HCT116 (cell line): Measurements from ENCODE around the gene PPM1H. TPM values are rescaled to one million over a fixed set of nuclear protein-coding genes. Genes with fewer than 3 reads are reported as not detected.

ENCODE experiments used
- ATAC-seq: fragments of 200-7000 bp; cut with Tn5 transposase; 2 replicates; pipeline ENCODE4 v1.9.1; 2020; ENCODE audit warnings: mild to moderate bottlenecking, moderate library complexity
- BruUV-seq: library from RNA; stranded (reverse); fragments of 400-500 nt; replicated peaks from 2 replicates; lab custom pipeline; 2021; lab: Mats Ljungman, UMichigan
- CTCF ChIA-PET: fragments of 300-600 bp; sonication (Branson Sonifier 250); formaldehyde crosslinking; loops from one replicate; lab custom pipeline; 2021; ENCODE audit warnings: antibody characterized with exemption; lab: Charles Lee
- POLR2A ChIA-PET: fragments of 300-600, 350-600 bp; sonication (Branson Sonifier 250); formaldehyde crosslinking; loops from one replicate; lab custom pipeline; 2021; ENCODE audit warnings: antibody characterized with exemption; lab: Charles Lee
- RAD21 ChIA-PET, 2 experiments: fragments of 300-600 bp; sonication (Branson Sonifier 250); formaldehyde crosslinking; loops; one replicate each; lab custom pipeline; 2023; ENCODE audit warnings: low total read pairs in 2 of 2; ENCODE audit not compliant: uncharacterized antibody in 2 of 2, unreplicated experiment in 2 of 2, low non-redundant PET in 1 of 2; lab: Charles Lee
- DNase-seq: peaks from one replicate; pipeline ENCODE4 v3.0.0-alpha.2; 2010; ENCODE audit warnings: low read depth, low spot score
- H2AFZ ChIP-seq: fragments of 200-600 bp; shearing (Covaris generic), sonication (generic); 2 replicates; pipeline ENCODE4 v1.6.1; 2017; ENCODE audit warnings: low read depth, mixed run types, mixed read lengths, antibody characterized with exemption, low read length; ENCODE audit not compliant: poor library complexity, severe bottlenecking
- H3K27ac ChIP-seq: 2 replicates; pipeline ENCODE4 v1.5.1; 2012; ENCODE audit warnings: low read depth, low read length
- H3K27me3 ChIP-seq: fragments of 200-600 bp; sonication (generic); 2 replicates; pipeline ENCODE4 v1.6.1; 2016; ENCODE audit warnings: mixed run types, low read length, mixed read lengths; ENCODE audit not compliant: insufficient read depth
- H3K36me3 ChIP-seq, 2 experiments: fragments of 200-500 bp in 1 of 2; fragments of 200-600 bp in 1 of 2; sonication (Bioruptor generic) in 1 of 2; sonication (generic) in 1 of 2; 2 replicates each; pipeline versions ENCODE4 v1.5.1 to v1.6.1; 2014 to 2016; ENCODE audit warnings: low read length in 2 of 2, inconsistent platforms in 1 of 2, mixed read lengths in 1 of 2, mixed run types in 1 of 2; ENCODE audit not compliant: insufficient read depth in 2 of 2, control insufficient read depth in 1 of 2
- H3K4me1 ChIP-seq, 2 experiments: fragments of 200-600 bp in 1 of 2; sonication (generic) in 1 of 2; 2 replicates each; pipeline versions ENCODE4 v1.5.1 to v1.6.1; 2012 to 2017; ENCODE audit warnings: low read length in 2 of 2, inconsistent platforms in 1 of 2, mild to moderate bottlenecking in 1 of 2, mixed read lengths in 1 of 2, mixed run types in 1 of 2, moderate library complexity in 1 of 2; ENCODE audit not compliant: insufficient read depth in 2 of 2, control insufficient read depth in 1 of 2
- H3K4me2 ChIP-seq: fragments of 200-600 bp; sonication (generic); 2 replicates; pipeline ENCODE4 v1.6.1; 2017; ENCODE audit warnings: mixed run types, low read length, mixed read lengths
- H3K4me3 ChIP-seq, 2 experiments: fragments of 200-600 bp in 1 of 2; sonication (generic) in 1 of 2; replicated peaks in 1 of 2; 2 replicates each; pipeline ENCODE4 v1.5.1; 2011 to 2016; ENCODE audit warnings: low read length in 2 of 2, control low read depth in 1 of 2, low read depth in 1 of 2, mild to moderate bottlenecking in 1 of 2, mixed read lengths in 1 of 2, mixed run types in 1 of 2
- H3K79me2 ChIP-seq: fragments of 200-600 bp; sonication (generic); 2 replicates; pipeline ENCODE4 v1.6.1; 2017; ENCODE audit warnings: mild to moderate bottlenecking, mixed run types, low read length, moderate library complexity, mixed read lengths; ENCODE audit not compliant: insufficient read depth
- H3K9ac ChIP-seq: fragments of 200-600 bp; sonication (generic); 2 replicates; pipeline ENCODE4 v1.6.1; 2016; ENCODE audit warnings: low read length, mixed read lengths
- H3K9me2 ChIP-seq: fragments of 200-600 bp; sonication (generic), shearing (Covaris generic); 2 replicates; pipeline ENCODE4 v1.6.1; 2017; ENCODE audit warnings: mixed run types, mild to moderate bottlenecking, moderate library complexity; ENCODE audit not compliant: insufficient read depth
- H3K9me3 ChIP-seq, 2 experiments: fragments of 200-500 bp in 1 of 2; fragments of 200-600 bp in 1 of 2; sonication (Bioruptor generic) in 1 of 2; sonication (generic) in 1 of 2; 2 replicates each; pipeline ENCODE4 v1.6.1; 2014 to 2017; ENCODE audit warnings: low read length in 2 of 2, mixed read lengths in 2 of 2, inconsistent platforms in 1 of 2, low read depth in 1 of 2, mild to moderate bottlenecking in 1 of 2, mixed run types in 1 of 2, moderate library complexity in 1 of 2; ENCODE audit not compliant: control insufficient read depth in 1 of 2, insufficient read depth in 1 of 2
- H4K20me1 ChIP-seq: fragments of 200-600 bp; sonication (generic), shearing (Covaris generic); 2 replicates; pipeline ENCODE4 v1.6.1; 2017; ENCODE audit warnings: mixed run types, mild to moderate bottlenecking, moderate library complexity; ENCODE audit not compliant: insufficient read depth
- ATF3 ChIP-seq: IDR thresholded peaks from 2 replicates; pipeline ENCODE4 v1.6.1; 2012
- CBX3 ChIP-seq: IDR thresholded peaks from 2 replicates; pipeline ENCODE4 v1.6.1; 2012; ENCODE audit warnings: low read depth
- EGR1 ChIP-seq: IDR thresholded peaks from 2 replicates; pipeline ENCODE4 v1.6.1; 2012; ENCODE audit warnings: low read depth
- ELF1 ChIP-seq: IDR thresholded peaks from 2 replicates; pipeline ENCODE4 v1.6.1; 2012; ENCODE audit warnings: low read depth, borderline replicate concordance
- FOSL1 ChIP-seq: IDR thresholded peaks from 2 replicates; pipeline ENCODE4 v1.6.1; 2012; ENCODE audit warnings: low read depth
- JUND ChIP-seq: IDR thresholded peaks from 2 replicates; pipeline ENCODE4 v1.6.1; 2012
- MAX ChIP-seq: IDR thresholded peaks from 2 replicates; pipeline ENCODE4 v1.6.1; 2012
- POLR2A ChIP-seq: IDR thresholded peaks from 2 replicates; pipeline ENCODE4 v1.7.0; 2011; ENCODE audit warnings: borderline replicate concordance; ENCODE audit not compliant: insufficient read depth, insufficient read length; ENCODE audit errors: extremely low read depth
- RAD21 ChIP-seq: IDR thresholded peaks from 2 replicates; pipeline ENCODE4 v1.6.1; 2012; ENCODE audit warnings: low read depth, mild to moderate bottlenecking
- ZNF274 ChIP-seq: fragments of 200-500 bp; sonication (Bioruptor generic); IDR thresholded peaks from 2 replicates; pipeline ENCODE4 v1.6.1; 2014; ENCODE audit warnings: mild to moderate bottlenecking, low read depth, low read length, inconsistent platforms
- intact Hi-C: fragments of 100-400 bp; cut with micrococcal nuclease; formaldehyde crosslinking; loops from 2 replicates; pipeline ENCODE4 v1.10.0; 2022
- total RNA-seq: library from RNA; stranded (reverse); gene quantifications from one replicate; pipeline ENCODE4 v1.2.1, GENCODE V29; 2021; ENCODE audit not compliant: unreplicated experiment

PPM1H gene
- total RNA-seq, 1 experiment from 2014 or later = 8.0 TPM

- Histone ChIP-seq H3K79me2 (no peaks in the 10 kb centered on the region), H3K27ac (no peak overlapping the region), H3K27me3 (no peaks in the 10 kb centered on the region), H3K9me2 (no peaks in the 10 kb centered on the region), H3K36me3 (no peaks in the 10 kb centered on the region), H3K9me3 (no peaks in the 10 kb centered on the region), H4K20me1 (no peaks in the 10 kb centered on the region), H3K9ac (no peak overlapping the region), H3K4me2 (no peak overlapping the region), H2AFZ (no peak overlapping the region), H3K4me1 (peaks cover 9 to 13% of the 10 kb centered on the region in 2 experiments), H3K4me3 (no peak overlapping the region)
- RAD21 ChIA-PET = no interaction called here
- POLR2A ChIA-PET = no interaction called here
- no peak for DNase-seq
- intact Hi-C loops = no loop called here
- no peak for ATAC-seq
- BruUV-seq = no TSS peak
- no peak for TF ChIP-seq JUND
- no peak for TF ChIP-seq MAX
- TF ChIP-seq, all 23 proteins: peak for 0
- CTCF ChIA-PET = no interaction called here
These were observed 88.5 kb downstream of the PPM1H start for GRCh38 chr12:62846491-62846890.

- Histone ChIP-seq H3K27me3 (no peaks in the 10 kb centered on the region), H3K9ac (no peak overlapping the region), H3K27ac (no peak overlapping the region), H3K36me3 (no peaks in the 10 kb centered on the region), H3K4me1 (peaks cover 9 to 13% of the 10 kb centered on the region in 2 experiments), H2AFZ (no peak overlapping the region), H4K20me1 (no peaks in the 10 kb centered on the region), H3K79me2 (no peaks in the 10 kb centered on the region), H3K9me2 (no peaks in the 10 kb centered on the region), H3K4me3 (no peak overlapping the region), H3K9me3 (no peaks in the 10 kb centered on the region), H3K4me2 (no peak overlapping the region)
- TF ChIP-seq ZNF274 (no peak), EGR1 (no peak), ATF3 (no peak), ELF1 (no peak), CBX3 (no peak), FOSL1 (no peak), POLR2A (no peak), RAD21 (no peak)
- DNase-seq = no peak
- ATAC-seq = no peak
- CTCF ChIA-PET = no interaction called here
- RAD21 ChIA-PET = no interaction called here
- POLR2A ChIA-PET = no interaction called here
- BruUV-seq = no TSS peak
- intact Hi-C loops = no loop called here
These were observed 90.0 kb downstream of the PPM1H start for GRCh38 chr12:62844915-62845314.
